Transverse colon (tissue), 4 donors: Measurements from ENCODE around the gene GP1BB. TPM values are rescaled to one million over a fixed set of nuclear protein-coding genes. Genes with fewer than 3 reads are reported as not detected.

Experiments used
- DNase-seq: peaks from one replicate; pipeline ENCODE4 v3.0.0-alpha.2; 2019
- H3K27ac ChIP-seq, 4 donors: fragments of 200-600 bp; sonication (generic); 2 replicates each; pipeline ENCODE4 v1.5.1; 2016 to 2018; ENCODE audit warnings: inconsistent platforms in 4 of 4
- H3K27me3 ChIP-seq: fragments of 200-600 bp; sonication (generic); 2 replicates; pipeline ENCODE4 v1.5.1; 2017; ENCODE audit warnings: inconsistent platforms
- H3K36me3 ChIP-seq, 4 donors: fragments of 200-600 bp; sonication (generic); 2 replicates each; pipeline ENCODE4 v1.5.1; 2017 to 2019; ENCODE audit warnings: inconsistent platforms in 4 of 4
- H3K4me1 ChIP-seq, 4 donors: fragments of 200-600 bp; sonication (generic); 2 replicates each; pipeline ENCODE4 v1.5.1; 2017 to 2020; ENCODE audit warnings: inconsistent platforms in 4 of 4
- H3K4me3 ChIP-seq, 4 donors: fragments of 200-600 bp; sonication (generic); 1 replicate in 1 of 4; 2 replicates in 3 of 4; pipeline versions ENCODE4 v1.5.1 to v1.6.1; 2017 to 2019; ENCODE audit warnings: inconsistent platforms in 4 of 4
- H3K9me3 ChIP-seq, 2 donors: fragments of 200-600 bp; sonication (generic); 2 replicates each; pipeline ENCODE4 v1.5.1; 2017 to 2019; ENCODE audit warnings: inconsistent platforms in 2 of 2
- CTCF ChIP-seq, 5 experiments: fragments of 200-600 bp in 3 of 5; fragments of 450-650 bp in 2 of 5; sonication (generic) in 3 of 5; IDR thresholded peaks; 1 replicate in 2 of 5; 2 replicates in 3 of 5; pipeline ENCODE4 v1.5.1; 2016 to 2017; ENCODE audit warnings: antibody characterized with exemption in 5 of 5, inconsistent platforms in 3 of 5, mild to moderate bottlenecking in 2 of 5, moderate library complexity in 1 of 5
- EP300 ChIP-seq: sonication (generic); formaldehyde crosslinking; IDR thresholded peaks from one replicate; pipeline ENCODE4 v1.6.1; 2017; ENCODE audit warnings: antibody characterized with exemption, low read depth
- POLR2A ChIP-seq: fragments of 450-650 bp; IDR thresholded peaks from one replicate; pipeline ENCODE4 v1.6.1; 2016; ENCODE audit warnings: antibody characterized with exemption, mild to moderate bottlenecking, moderate library complexity
- POLR2AphosphoS5 ChIP-seq, 3 donors: sonication (generic); formaldehyde crosslinking; IDR thresholded peaks; one replicate each; pipeline ENCODE4 v1.6.1; 2016; ENCODE audit warnings: antibody characterized with exemption in 3 of 3
- WGBS, 2 donors: methylation state at CpG; one replicate each; pipeline ENCODE4 v1.1.5; 2018; ENCODE audit warnings: low coverage in 1 of 2; 5-methylcytosine and 5-hydroxymethylcytosine counted together
- in situ Hi-C, 4 donors: fragments of 200-750 bp; cut with MboI; loops; one replicate each; pipeline versions ENCODE4 v1.15.0 to v1.15.1; 2017; ENCODE audit warnings: low sequenced_read_pairs in 3 of 4, low pct_ligation_motif_present in 1 of 4, low pct_unique_long_range_greater_than_20kb in 1 of 4
- intact Hi-C: fragments of 100-400 bp; cut with DNase I; formaldehyde crosslinking; loops from one replicate; pipeline ENCODE4 v1.15.1; 2023; ENCODE audit warnings: low total_unique reads
- total RNA-seq, 4 donors: library from RNA; depleted of rRNA; stranded (reverse); fragments of >200 nt; gene quantifications; one replicate each; pipeline ENCODE4 v1.1.0, GENCODE V29; 2016

The GP1BB gene
- total RNA-seq, 4 donors from 2014 or later = 0.41 to 10.3 (median 1.8) TPM

DNA sequence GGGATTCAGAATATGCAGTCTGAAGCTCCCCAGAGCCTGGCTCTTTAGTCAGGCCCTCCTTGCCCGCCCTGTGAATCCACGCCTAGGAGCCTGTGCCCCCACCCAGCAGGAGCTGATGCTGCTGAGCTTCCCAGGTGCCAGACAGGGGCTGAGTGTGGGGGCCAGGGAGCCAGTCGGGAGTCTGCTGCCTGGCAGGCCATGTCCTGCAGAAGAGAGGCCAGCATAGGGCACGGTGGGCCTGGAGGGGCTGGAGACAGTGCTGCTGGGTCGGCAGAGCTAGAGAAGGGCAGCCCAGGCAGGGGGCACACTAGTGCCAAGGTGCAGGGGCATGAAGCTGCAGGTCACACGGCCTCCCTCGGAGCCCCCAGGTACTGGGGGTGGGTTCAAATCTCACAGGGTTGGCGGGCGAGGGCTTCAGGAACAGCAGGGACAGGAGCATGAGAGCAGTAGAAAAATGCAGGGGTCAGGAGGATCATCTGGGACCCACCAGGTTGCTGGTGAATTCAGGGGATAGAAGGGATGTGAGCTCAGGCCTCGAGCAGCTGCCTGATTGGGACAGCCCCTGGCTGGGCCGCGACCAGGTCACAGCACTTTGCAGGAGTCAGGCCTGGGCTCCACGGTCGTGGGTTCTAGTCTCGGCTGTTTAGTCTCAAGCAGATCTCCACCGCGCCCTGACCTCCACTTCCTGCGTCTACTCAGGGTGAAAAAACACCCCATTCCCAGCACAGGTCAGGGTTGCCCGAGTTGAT is 13.1 kb upstream of the GP1BB start:
- DNase-seq = no peak
- no peak overlapping the region for H3K27ac ChIP-seq
- H3K27me3 ChIP-seq = peaks cover 22% of the 10 kb centered on the region
- no peaks in the 10 kb centered on the region for H3K9me3 ChIP-seq
- H3K4me1 ChIP-seq = peaks cover 5 to 11% (median 8%) of the 10 kb centered on the region in 4 donors
- intact Hi-C loops = no loop called here
- no peak overlapping the region for H3K4me3 ChIP-seq
- WGBS, 2 donors = 79 to 83% methylated on average over 7 to 19 of the region's 19 CpGs
- in situ Hi-C loops = no loop called here
- no peaks in the 10 kb centered on the region for H3K36me3 ChIP-seq
- no peak for TF ChIP-seq POLR2AphosphoS5 (IDR thresholded peaks at IDR 0.05)
- no peak for TF ChIP-seq CTCF (IDR thresholded peaks at IDR 0.05)
- TF ChIP-seq POLR2A = no peak
- no peak for TF ChIP-seq EP300

GRCh38 chr22:19710769-19711106 is 12.6 kb upstream of the GP1BB start:
- peaks cover 5 to 13% (median 9%) of the 10 kb centered on the region in 4 donors for H3K4me1 ChIP-seq
- 70 to 94% methylated on average over 2 to 6 of the region's 6 CpGs for WGBS, 2 donors
- no peak for DNase-seq
- H3K4me3 ChIP-seq = no peak overlapping the region
- in situ Hi-C loops = no loop called here
- no peaks in the 10 kb centered on the region for H3K9me3 ChIP-seq
- no peaks in the 10 kb centered on the region for H3K36me3 ChIP-seq
- no peak overlapping the region for H3K27ac ChIP-seq
- H3K27me3 ChIP-seq = peaks cover 27% of the 10 kb centered on the region
- no peak for TF ChIP-seq CTCF (IDR thresholded peaks at IDR 0.05)
- no peak for TF ChIP-seq POLR2A
- no peak for TF ChIP-seq POLR2AphosphoS5 (IDR thresholded peaks at IDR 0.05)
- no peak for TF ChIP-seq EP300
- intact Hi-C loops = no loop called here

DNA sequence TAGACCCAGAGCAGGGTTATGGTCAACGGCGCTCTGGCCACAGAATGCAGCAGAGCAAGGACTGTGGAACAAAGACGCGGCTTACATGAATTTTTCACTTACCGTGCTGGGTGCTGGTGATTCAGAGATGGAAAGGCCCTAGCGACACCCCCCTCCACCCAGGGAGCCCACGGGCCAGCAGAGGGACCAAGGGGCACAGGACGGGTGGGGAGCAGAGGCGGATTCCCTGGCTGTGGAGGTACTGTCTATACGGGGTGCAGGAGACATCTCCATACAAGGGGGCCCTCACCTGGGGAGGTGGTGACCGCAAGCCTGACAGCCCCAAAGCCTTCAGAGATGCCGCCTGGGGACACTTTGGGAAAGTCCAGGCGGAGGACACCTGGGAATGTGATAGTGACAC is 10.1 kb upstream of the GP1BB start:
- Histone ChIP-seq H3K9me3 (no peaks in the 10 kb centered on the region), H3K4me1 (peaks cover 6 to 24% (median 14%) of the 10 kb centered on the region in 4 donors), H3K36me3 (no peaks in the 10 kb centered on the region), H3K4me3 (no peak overlapping the region), H3K27me3 (peaks cover 45% of the 10 kb centered on the region), H3K27ac (no peak overlapping the region)
- intact Hi-C loops = no loop called here
- 60 to 87% methylated on average over 2 to 11 of the region's 13 CpGs for WGBS, 2 donors
- in situ Hi-C loops = no loop called here
- no peak for DNase-seq
- TF ChIP-seq EP300 (no peak), POLR2A (no peak), POLR2AphosphoS5 (IDR thresholded peaks at IDR 0.05) (no peak), CTCF (IDR thresholded peaks at IDR 0.05) (no peak)

- 32% methylated on average over 23 of the region's 38 CpGs; no CpG with 5 or more reads in 1 of the 2 donors for WGBS, 2 donors
- DNase-seq = no peak
- H3K4me1 ChIP-seq = peaks cover 6 to 29% (median 19%) of the 10 kb centered on the region in 4 donors
- TF ChIP-seq EP300 (no peak), POLR2AphosphoS5 (IDR thresholded peaks at IDR 0.05) (no peak), POLR2A (no peak), CTCF (IDR thresholded peaks at IDR 0.05) (no peak)
- H3K27me3 ChIP-seq = peaks cover 50% of the 10 kb centered on the region
- no peaks in the 10 kb centered on the region for H3K36me3 ChIP-seq
- H3K27ac ChIP-seq = no peak overlapping the region
- intact Hi-C loops = no loop called here
- in situ Hi-C loops = no loop called here
- H3K9me3 ChIP-seq = no peaks in the 10 kb centered on the region
- H3K4me3 ChIP-seq = peak overlapping the region; percentile 22 to 54 (median 34)
Observed at GRCh38 chr22:19713650-19714311, 9.6 kb upstream of the GP1BB start.
